ENCODE data around the gene FAM221B. TPM values are rescaled to one million over a fixed set of nuclear protein-coding genes. Genes with fewer than 3 reads are reported as not detected.

FAM221B gene
- total RNA-seq, 4 donors from 2014 or later: not detected

- H3K27me3 ChIP-seq: peaks cover 2% of the 10 kb centered on the region
- no peaks in the 10 kb centered on the region for H3K36me3 ChIP-seq
- no peaks in the 10 kb centered on the region for H3K9me3 ChIP-seq
- no peak for ATAC-seq
- WGBS, 2 donors (ENCODE audit: low coverage in 1 of 2): 75 to 79% methylated on average over 3 of the region's 4 CpGs
- no peak for TF ChIP-seq CTCF (IDR thresholded peaks at IDR 0.05)
- no peak for TF ChIP-seq POLR2A (IDR thresholded peaks at IDR 0.05)
- TF ChIP-seq POLR2AphosphoS5 (IDR thresholded peaks at IDR 0.05): no peak
- no peak for TF ChIP-seq EP300 (IDR thresholded peaks at IDR 0.05)
- H3K27ac ChIP-seq: no peak overlapping the region
- peaks cover 0 to 15% (median 0%) of the 10 kb centered on the region in 3 donors for H3K4me1 ChIP-seq
- no peak overlapping the region for H3K4me3 ChIP-seq
Measured at GRCh38 chr9:35862328-35862727, 33.8 kb upstream of the FAM221B start.

GRCh38 chr9:35861161-35861897 lies 32.8 kb upstream of the FAM221B start:
- no peak overlapping the region for H3K27ac ChIP-seq
- H3K4me1 ChIP-seq: peaks cover 0 to 15% (median 0%) of the 10 kb centered on the region in 3 donors
- WGBS, 2 donors (ENCODE audit: low coverage in 1 of 2): 57 to 62% methylated on average over 8 to 12 of the region's 12 CpGs
- no peak overlapping the region for H3K4me3 ChIP-seq
- no peak for ATAC-seq
- TF ChIP-seq EP300 (IDR thresholded peaks at IDR 0.05) (no peak), POLR2AphosphoS5 (IDR thresholded peaks at IDR 0.05) (no peak), POLR2A (IDR thresholded peaks at IDR 0.05) (no peak), CTCF (IDR thresholded peaks at IDR 0.05) (no peak)
- no peaks in the 10 kb centered on the region for H3K27me3 ChIP-seq
- no peaks in the 10 kb centered on the region for H3K9me3 ChIP-seq
- no peaks in the 10 kb centered on the region for H3K36me3 ChIP-seq

- H3K27ac ChIP-seq: no peak overlapping the region
- H3K27me3 ChIP-seq: no peaks in the 10 kb centered on the region
- ATAC-seq: peak; percentile 40
- peaks cover 0 to 15% (median 0%) of the 10 kb centered on the region in 3 donors for H3K4me1 ChIP-seq
- H3K4me3 ChIP-seq: no peak overlapping the region
- peaks cover 0 to 9% of the 10 kb centered on the region in 2 donors for H3K36me3 ChIP-seq
- no peaks in the 10 kb centered on the region for H3K9me3 ChIP-seq
- TF ChIP-seq CTCF (IDR thresholded peaks at IDR 0.05): no peak
- no peak for TF ChIP-seq EP300 (IDR thresholded peaks at IDR 0.05)
- TF ChIP-seq POLR2A (IDR thresholded peaks at IDR 0.05): no peak
- no peak for TF ChIP-seq POLR2AphosphoS5 (IDR thresholded peaks at IDR 0.05)
- 31 to 50% methylated on average over 1 to 3 of the region's 3 CpGs for WGBS, 2 donors (ENCODE audit: low coverage in 1 of 2)
Measured at GRCh38 chr9:35859990-35860339, 31.4 kb upstream of the FAM221B start.

GRCh38 chr9:35859310-35859989 lies 30.9 kb upstream of the FAM221B start:
- WGBS, 2 donors (ENCODE audit: low coverage in 1 of 2): 29 to 39% methylated on average over 8 to 10 of the region's 16 CpGs
- H3K9me3 ChIP-seq: no peaks in the 10 kb centered on the region
- no peak overlapping the region for H3K27ac ChIP-seq
- TF ChIP-seq POLR2AphosphoS5 (IDR thresholded peaks at IDR 0.05) (peak; percentile 20), EP300 (IDR thresholded peaks at IDR 0.05) (no peak)
- H3K4me3 ChIP-seq: no peak overlapping the region
- peak; percentile 36 for ATAC-seq
- peaks cover 0 to 13% of the 10 kb centered on the region in 2 donors for H3K36me3 ChIP-seq
- H3K4me1 ChIP-seq: peaks cover 0 to 15% (median 0%) of the 10 kb centered on the region in 3 donors
- no peaks in the 10 kb centered on the region for H3K27me3 ChIP-seq

- Histone ChIP-seq H3K27me3 (no peaks in the 10 kb centered on the region), H3K9me3 (no peaks in the 10 kb centered on the region), H3K4me3 (no peak overlapping the region), H3K4me1 (peaks cover 0 to 15% (median 0%) of the 10 kb centered on the region in 3 donors), H3K27ac (no peak overlapping the region), H3K36me3 (peaks cover 0 to 23% of the 10 kb centered on the region in 2 donors)
- no peak for TF ChIP-seq CTCF (IDR thresholded peaks at IDR 0.05)
- no peak for TF ChIP-seq EP300 (IDR thresholded peaks at IDR 0.05)
- no peak for TF ChIP-seq POLR2A (IDR thresholded peaks at IDR 0.05)
- no peak for TF ChIP-seq POLR2AphosphoS5 (IDR thresholded peaks at IDR 0.05)
- WGBS, 2 donors (ENCODE audit: low coverage in 1 of 2): 60 to 80% methylated on average over 1 to 4 of the region's 5 CpGs
- ATAC-seq: no peak
Measured at GRCh38 chr9:35858458-35858857, 29.9 kb upstream of the FAM221B start.
